ENCODE measurements around the gene RHOF.

The RHOF gene

DNA sequence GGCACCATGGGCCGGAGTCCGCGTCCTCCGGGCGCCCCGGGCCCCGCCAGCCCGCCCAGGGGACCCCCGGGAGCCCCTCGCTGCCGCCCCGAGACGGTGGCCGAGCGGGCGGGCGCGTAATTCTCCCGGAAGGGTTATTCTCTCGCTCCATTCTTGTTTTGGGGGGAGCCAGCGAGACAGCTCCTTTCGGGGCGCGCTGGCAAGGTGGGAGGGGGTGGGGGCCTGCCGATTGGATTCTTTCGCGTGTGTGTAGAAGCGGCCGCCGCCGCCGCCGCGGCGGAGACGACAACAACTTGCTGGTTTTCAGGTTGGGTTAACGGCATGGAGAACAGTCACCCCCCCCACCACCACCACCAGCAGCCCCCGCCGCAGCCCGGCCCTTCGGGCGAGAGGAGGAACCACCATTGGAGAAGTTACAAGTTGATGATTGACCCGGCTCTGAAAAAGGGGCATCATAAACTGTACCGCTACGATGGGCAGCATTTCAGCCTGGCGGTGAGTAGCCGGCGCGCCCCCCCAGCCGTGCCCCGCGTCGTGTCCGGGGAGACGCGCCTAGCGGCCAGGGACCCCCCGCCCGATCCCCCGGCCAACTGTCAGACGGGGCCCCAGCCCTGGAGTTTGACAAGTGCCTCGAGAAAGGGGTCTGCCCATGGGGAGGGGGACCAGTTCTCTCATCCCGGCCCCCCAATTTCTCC, 11.1 kb upstream of the RHOF start:
- DNase-seq (ENCODE audit: low read depth): no peak

DNA sequence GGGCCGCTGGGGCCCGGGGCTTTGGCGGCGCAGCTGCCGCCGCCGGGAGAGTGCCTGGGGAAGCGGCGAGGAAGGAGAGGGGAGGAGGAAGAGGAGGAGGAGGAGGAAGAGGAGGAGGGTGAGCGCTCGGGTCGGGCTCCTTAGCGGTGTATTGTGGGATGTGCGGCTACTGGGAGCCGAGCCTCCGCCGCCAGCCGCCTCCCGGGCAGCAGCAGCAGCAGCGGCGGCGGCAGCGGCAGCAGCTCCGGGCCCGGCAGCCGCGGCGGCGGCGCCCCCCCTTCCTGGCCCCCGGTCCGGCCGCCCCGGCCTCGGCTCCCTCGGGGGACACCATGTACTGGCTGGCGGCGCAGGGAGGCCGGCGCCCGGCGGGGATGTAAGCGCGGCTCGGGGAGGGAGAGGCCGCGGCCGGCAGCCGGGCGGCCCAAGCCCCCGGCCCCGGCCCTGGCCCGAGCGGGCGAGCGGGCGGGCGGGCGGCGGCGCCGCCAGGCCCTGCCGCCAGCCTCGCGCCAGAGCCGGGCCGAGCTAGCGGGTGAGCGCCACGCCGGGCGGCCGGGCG, 10.5 kb upstream of the RHOF start, which contains the start of gene SETD1B:
Gene SETD1B (plus strand): TSS at position 149 of the 556 bp plus-strand sequence. CDS start 729 bp downstream, outside the sequence.
- no peak for DNase-seq (ENCODE audit: low read depth)

DNA sequence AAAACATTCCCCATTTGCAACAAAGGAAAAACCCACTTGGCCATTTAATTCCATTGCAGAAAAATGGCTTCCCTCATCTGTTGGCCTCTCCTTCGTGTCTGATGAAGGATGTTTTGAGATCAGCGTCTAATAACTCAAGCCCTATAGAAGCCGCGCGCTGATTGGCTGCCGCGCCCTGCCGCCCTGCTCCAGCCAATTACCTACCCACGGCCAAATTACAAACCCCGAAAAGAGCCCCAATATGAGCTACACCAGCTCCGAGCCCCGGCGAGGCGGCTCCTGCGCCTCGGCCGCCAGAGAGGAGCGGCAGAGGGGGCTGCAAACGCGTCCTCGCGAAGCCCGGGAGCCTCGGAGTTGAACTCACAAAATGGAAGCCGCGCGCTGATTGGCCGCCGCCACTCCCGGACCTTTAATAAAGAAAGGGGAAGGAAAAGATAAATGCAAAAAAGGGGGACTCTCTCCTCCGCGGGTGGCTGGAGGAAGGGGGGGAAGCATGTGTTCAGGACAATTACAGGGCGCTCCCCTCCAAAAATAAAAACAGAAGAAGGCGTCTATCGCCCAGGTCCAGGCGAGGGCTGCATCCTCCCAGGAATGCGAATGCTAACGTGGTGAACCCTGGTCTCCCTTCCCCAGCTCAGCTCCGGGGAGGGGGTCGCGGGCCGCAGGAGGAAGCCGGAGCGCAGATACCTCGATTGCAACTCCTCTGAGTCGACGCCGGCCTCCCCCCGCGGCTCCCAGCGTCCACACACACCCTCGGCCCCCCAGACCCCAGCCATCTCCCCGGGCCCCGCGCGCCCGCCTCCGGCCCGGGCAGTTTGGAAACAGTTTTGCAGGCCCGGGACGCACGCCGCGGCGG, 9.6 kb upstream of the RHOF start:
- DNase-seq (ENCODE audit: low read depth): peak; percentile 79

DNA sequence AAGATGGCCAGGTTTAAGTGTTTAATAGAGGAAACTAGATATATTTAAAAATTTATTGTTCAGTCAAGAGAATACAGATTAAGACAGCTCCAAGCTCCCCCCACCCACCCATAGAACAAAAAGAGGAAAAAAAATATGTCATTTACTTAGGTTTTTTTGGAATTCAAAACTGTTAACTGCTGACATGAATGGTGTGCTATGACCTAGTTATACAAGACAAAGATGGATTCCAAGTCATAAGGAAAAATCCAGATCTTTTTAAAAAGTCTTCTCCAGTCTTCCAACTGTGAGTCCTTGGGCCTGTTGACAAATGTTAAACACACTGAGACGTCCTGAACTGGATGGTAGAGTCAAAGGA, 9.0 kb upstream of the RHOF start:
- DNase-seq (ENCODE audit: low read depth): no peak

DNA sequence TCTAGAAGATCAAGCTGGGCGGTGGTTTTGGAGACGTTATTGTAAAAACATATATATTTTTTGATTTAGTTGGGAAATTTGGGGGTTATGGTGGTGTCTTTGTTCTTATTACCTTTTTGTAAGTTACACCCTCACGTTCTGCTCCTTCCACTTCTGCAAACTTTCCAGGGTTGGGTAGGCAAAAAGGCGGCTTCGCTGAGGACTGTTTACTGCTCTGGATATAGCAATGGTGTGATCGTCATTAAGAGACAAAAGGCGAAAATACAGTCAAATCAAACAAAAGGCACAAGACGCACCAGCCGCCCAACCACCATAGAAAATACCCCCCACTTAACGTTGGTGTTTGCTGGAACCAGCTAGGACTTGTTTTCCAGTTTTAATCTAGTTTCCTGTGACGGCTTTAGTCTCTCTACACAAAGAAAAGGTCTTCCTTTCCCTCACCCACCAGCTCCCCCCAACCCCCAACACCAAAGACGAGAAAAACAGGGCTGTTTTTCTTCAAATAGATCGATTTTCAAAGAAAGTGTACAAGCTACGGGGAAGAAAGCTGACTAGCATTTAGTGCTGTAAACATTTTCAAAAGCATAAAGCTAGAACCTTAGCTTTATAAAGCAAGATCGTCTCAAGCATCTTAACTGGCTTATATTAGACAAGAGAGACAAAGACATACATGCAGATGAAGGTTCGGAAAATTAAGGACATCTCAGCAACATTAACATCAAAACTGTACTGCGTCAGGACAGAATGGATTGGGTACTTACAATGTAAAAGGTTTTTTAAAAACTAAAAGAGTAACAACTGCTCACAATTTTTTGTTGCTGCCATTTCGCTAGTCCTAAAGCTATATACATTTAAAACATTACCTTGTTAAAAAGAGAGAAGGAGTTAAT, 8.4 kb upstream of the RHOF start:
- no peak for DNase-seq (ENCODE audit: low read depth)

DNA sequence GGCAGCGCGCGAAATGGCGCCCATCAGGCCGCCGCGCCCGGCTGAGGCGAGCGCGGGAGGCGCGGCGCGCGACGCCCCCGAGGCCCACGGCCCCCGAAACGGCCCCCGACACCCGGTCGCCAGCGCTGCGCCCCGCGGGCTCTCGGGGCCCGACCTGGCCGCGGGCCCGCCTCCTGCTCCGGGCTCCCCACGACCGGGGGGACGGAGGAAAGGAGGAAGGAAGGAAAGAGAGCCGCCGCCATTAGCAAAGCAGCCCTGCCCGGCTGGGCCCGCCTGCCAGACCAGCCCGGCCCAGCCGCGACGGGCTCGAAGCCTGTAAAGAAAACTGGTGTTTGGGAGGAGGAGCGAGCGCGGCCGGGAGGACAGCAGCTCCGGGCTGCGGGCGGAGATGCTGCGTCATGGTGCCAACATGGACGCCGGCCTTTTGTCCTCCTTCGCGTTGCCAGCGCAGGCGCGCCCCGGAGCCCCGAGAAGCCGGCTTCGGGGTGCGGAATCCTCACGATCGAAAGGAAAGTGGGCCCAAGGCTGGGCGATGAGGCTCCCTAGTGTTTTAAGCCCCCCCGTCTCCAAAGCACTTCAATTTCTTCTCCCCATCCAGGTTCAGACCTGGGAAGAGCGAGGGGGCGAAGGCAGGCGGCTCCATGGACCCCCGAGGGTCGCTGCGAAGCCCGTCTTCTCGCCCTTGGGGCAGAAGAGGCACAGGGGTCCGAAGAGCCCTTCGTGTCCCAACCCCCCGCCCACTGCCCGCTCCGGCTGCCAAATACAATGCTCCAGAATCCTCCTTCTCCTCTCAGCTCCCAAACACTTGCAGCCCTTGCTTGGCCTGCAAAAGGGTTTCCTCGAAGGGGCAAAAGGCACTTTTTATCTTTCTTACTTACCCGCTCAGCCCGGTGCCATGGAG, 7.5 kb upstream of the RHOF start:
- no peak for DNase-seq (ENCODE audit: low read depth)

DNA sequence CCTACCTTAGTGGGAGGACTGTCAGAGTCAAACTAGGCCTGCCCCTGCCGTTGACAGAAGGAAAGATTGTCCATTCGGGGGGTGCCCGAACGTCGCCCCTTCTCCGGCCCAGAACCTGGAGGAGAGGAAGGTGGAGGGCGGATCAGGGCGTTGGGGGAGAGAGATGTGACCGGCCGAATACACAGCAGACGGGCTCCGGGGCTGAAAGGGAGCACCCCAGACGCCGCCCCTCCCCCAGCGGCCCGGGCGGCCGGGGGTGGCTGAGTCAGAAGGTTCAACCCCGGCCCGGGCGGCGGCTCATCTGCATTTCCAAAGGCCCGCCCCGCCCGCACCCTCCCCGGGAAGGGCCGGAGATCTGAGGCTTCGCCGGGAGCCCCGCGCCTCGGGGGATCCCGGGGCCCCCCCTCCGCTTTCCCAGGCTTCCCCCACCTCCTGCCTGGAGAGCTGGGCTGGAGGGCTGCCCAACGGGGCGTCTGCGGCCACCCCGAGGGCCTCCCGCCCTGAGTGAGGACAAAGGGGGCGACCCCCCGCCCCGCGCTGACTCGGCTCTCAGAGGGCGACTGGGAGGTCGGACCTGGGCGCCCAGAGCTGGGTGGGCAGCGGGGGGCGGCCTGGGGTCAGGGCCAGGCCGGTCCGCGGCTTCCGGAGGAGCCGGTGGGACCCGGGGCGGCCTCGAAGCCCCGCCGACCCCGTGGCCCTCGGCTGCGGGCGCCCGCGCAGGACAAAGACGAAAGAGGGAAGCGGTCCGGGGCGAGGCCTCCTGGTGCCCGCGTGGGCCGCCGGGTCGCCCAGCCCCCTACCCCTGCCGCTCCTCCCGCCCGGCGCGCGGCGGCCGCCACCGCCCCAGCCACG, 6.6 kb upstream of the RHOF start:
- DNase-seq (ENCODE audit: low read depth): peak; percentile 64

DNA sequence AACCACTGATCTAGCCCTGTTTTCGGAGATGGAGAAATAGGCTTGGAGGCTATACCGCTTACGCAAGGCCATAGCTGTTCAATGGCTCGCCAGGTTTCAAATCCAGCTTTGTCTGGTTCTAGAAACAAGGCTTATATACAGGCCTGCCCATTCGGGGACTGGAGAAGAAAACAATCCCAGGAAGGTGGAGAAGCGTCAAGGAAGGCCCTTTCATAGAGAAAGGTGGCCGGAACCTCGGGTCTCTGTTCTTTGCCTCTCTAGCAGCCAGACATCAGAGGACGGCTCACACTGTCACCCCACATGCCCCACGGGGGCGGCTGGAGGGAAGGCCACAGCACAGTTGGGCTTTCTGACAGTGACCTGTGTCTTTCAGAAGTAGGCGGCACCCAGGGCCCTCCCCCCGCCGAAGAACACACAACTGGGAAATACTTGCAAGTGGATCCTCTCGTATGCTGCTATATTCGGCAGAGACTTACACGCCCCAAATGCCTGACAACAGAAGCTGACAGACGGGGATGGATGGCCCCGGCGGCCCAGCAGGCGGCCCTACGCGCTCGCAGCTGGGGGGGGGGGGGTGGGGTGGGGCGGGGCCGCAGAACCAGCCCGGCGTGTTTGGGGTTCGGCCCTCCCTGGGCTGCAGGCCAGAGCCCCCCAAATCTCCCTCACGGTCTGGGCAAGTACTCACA, 5.8 kb upstream of the RHOF start:
- DNase-seq (ENCODE audit: low read depth): no peak

DNA sequence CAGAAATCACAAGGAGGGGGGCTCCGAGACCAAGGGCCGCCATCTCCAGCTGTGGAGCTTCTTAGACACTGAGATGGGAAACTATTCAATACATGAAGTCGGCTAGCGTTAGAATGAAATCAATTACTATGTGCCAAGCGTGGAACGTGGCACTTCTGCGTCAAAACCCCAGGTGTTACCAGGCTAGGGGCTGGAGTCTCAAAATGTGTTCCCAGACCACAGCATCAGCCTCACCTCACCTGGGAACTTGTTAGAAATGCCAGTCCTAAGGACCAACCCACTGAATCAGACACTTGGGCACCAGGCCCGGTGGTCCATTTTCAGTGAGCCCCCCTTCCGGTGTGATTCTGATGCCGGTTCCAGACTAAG, 5.3 kb upstream of the RHOF start:
- DNase-seq (ENCODE audit: low read depth): no peak

DNA sequence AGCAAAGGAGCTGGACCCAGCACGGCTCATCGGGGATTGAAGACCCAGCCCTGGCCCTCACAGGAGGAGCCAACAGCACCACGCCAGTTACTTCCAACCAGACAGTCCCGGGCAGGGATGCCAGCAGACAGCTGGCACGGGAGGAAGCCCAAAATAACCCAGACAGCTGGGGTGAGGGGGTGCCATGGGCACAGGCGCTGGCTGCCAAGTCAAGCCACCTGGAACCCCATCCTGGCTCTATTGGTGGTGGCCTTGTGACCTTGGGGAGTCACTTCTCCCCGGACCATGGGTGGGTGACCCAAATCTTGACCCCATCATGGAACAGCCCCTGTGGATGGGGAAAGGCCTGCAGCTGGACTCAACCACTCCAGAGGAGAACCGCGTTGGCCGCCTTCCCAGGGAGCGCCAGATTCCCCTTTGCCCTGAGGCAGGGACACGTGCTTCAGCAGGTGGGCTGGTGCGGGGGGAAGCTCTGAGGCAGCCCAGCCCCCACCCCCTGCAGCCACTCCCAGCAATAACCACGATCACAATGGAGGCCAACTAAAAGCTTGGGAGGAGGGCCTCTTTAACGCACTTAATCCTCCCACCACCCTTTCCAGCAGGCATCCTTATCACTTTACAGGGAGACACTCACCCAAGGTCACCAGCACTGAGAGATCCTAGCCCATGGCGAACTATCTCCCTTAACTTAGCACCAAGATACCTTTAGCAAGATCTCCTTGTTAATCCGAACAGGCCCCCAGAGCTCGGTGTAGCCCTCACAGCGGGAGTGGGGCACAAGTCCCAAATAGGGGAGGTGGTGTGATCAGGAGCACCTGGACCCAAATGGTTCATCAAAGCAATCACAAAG, 4.7 kb upstream of the RHOF start:
- DNase-seq (ENCODE audit: low read depth): no peak

DNA sequence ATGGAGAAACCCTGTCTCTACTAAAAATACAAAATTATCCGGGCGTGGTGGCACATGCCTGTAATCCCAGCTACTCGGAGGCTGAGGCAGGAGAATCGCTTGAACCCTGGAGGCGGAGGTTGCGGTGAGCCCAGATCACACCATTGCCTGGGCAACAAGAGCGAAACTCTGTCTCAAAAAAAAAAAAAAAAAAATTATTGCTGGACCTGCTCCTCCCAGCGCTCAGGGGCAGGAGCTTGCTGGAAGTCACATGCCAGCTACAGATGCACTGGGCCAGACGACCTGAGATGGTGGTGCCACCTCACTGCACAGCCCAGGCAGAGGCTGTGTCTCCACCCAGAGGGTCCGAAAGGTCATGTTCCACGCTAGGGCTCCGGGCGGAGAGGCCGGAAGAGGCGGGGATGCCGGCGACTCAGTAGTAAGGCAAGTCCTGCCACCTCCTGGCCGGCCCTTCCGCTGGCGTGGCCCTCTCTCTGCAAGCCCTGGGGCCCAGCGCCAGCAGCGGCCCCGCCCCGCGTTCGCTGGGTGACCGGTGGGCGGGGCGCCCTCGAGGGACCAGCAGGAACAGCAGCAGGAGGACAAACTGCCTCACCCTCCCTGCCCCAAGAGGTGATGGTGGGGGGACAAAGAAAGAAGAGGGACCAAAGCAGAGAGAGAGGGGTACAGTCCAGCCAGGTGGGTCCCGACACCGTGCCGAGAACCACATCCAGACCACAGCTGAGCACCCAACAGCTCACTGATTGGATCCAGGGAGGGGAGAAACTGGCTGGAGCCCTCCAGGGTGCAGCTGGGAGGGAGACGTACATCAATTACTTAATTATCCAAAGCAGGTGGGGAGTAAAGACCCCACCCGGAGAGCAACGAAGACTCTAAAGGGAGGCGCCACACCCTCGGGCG, 3.6 kb upstream of the RHOF start:
- no peak for DNase-seq (ENCODE audit: low read depth)

DNA sequence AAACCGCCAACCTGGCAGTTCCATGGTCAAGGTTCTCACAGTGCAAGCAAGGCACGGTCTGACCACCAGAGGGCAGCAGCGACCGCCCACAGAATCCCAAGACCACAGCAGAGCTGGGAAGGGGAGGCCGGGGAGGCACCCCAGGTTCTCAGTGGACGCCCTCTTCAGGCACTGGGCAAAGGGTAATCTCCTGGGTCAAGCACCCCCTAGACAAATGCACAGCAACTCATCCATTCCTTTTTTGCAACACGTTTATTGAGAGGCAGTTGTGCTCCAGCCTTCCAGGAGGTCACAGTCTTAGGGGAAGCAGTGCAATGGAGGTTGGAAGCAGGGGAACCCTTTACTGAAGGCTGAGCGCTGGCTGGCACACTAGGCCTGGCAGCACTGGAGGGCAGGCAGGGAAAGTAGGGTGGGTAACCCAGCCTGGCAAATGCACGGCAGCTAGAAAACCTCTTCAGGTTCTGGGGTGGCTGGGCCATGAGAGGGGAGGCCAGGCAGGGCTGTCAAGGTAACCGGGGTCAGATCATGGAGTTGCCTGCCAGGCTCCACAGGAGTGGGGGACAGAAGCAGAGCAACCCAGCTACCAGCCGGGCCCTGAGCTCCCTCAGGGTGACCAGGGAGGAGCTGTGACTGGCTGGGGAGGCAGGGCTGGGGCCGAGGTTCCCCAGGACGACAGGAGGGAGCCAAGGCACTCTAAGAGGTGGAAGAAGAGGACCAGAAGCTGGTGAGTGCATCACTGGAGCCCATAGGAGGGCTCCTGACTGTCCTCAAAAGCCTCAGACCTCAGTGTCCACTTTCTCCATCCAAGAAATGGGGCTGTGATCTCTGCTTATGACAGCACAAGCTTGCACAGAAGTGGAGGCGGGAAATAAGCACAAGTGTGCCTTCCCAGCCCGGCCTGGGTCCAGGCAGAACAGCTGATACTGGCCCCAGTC, 1.8 kb upstream of the RHOF start:
- peak; percentile 76 for DNase-seq (ENCODE audit: low read depth)

DNA sequence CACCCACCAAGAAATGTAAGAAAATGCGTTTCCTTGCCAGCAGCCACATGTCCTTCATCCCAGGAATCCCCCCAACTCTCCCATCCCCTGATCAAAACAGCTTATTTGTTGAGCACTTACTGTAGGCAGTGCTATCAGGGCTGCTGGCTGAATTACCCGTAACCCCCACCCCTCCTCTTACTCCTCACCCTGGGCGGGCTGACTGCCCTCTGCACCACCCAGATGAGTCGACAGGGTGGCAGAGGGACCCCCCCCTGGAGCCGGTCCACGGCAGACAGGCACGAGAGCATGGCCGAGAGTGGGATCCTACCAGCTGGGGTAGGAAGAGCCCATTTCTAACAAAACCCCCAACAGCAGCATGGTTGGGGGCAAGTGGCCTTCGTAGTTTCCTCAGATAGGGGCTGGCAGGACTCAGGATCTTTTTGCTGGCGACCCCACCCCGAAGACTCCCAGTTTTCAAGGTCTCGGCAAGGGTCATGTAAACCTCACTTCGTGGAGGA, 1.1 kb upstream of the RHOF start:
- DNase-seq (ENCODE audit: low read depth): no peak

DNA sequence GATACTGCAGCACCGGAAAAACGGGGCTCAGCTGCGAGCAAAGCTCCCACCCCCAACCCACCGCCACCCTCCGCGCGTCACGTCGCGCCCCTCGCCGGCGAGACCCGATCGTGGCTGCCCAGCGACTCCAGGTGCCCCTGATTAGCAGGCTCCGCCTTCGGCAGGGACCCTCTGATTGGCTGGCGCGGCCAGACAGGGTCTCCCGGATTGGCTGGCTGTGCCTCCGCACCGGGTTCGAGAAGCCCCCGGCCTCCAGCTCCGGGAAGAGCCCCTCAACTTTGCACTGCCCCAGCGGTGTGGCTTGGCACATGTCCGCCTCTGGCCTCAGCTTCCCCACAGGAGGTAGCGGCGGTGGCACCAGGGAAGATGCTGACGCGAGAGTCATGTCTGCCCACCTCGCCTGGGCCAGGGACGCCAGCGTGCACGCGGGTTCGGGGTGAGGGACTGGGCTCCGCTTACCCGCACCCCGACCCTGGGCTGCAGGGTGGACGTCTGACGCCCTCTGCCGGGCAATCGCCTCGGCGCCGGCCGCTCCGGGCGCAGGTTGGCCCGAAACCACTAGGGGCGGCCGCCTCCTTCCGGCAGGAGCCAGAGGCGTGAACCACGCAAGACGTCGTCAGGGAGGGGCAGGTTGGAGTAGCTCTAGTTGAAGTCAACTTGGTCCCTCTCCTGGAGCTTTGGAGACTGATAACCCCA, 498 bp upstream of the RHOF start:
- DNase-seq (ENCODE audit: low read depth): peak; percentile 91

DNA sequence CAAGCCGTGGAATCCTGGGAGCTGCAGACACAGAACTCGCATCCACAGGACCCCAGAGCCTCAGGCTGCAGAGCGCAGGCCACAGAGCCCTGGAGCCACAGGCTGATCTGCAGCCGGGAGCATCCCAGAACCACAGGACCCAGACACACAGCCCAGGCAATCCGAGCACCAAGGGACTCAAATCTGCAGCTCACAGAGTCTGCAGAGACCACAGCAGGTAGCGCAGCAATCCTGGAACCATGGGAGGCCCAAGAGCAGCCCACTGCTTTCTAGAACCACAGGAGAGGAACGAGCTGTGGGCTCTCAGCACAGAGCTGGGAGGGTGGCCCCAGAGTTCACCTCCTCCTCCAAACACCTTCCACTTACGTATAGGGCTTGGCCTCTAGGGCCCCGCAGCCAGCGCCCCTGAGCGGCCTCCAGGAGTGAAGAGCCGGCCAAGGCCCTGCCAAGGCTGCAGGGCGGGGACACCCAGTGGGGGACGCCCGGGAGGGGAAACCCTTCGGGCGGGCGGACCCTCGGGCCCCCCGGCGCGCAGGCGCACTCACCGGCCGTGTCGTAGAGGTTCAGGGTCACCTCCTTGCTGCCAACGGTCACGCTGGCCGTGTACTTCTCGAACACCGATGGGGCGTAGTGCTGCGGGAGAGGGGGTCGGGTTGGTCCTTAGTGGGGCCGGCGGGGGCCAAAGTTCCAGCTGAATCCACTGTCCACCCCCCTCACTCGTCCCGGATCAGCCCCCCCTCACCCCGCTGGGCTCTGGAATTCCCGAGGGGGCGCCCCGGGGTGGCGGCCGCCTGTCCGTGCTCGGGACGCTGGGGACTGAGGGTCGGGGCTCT, 665 bp downstream of the RHOF start:
- no peak for DNase-seq (ENCODE audit: low read depth)
